GM21367 (cell line): ENCODE results near the gene PTGES.

ENCODE experiments used
- ATAC-seq: cut with Tn5 transposase; IDR thresholded peaks from one replicate; pipeline ENCODE4 v1.9.1; 2021; ENCODE audit not compliant: unreplicated experiment

The PTGES gene

GRCh38 chr9:129720865-129721545 lies 31.8 kb downstream of the PTGES start:
- no peak for ATAC-seq

- ATAC-seq: no peak
Measured at GRCh38 chr9:129720181-129720864, 32.5 kb downstream of the PTGES start.

GRCh38 chr9:129719135-129719534 lies 33.7 kb downstream of the PTGES start:
- no peak for ATAC-seq

GRCh38 chr9:129718647-129719046 lies 34.2 kb downstream of the PTGES start:
- no peak for ATAC-seq

GRCh38 chr9:129717991-129718390 lies 34.9 kb downstream of the PTGES start:
- no peak for ATAC-seq

- ATAC-seq: no peak
Measured at GRCh38 chr9:129716091-129716490, 36.8 kb downstream of the PTGES start.

- ATAC-seq: no peak
Measured at GRCh38 chr9:129714511-129715061, 38.3 kb downstream of the PTGES start.

- no peak for ATAC-seq
Measured at GRCh38 chr9:129713402-129713679, 39.5 kb downstream of the PTGES start.

GRCh38 chr9:129712634-129713401 lies 40.0 kb downstream of the PTGES start:
- no peak for ATAC-seq

- ATAC-seq: no peak
Measured at GRCh38 chr9:129710169-129710453, 42.7 kb downstream of the PTGES start.

- no peak for ATAC-seq
Measured at GRCh38 chr9:129709438-129710168, 43.2 kb downstream of the PTGES start.

GRCh38 chr9:129708793-129709192 lies 44.0 kb downstream of the PTGES start:
- no peak for ATAC-seq

GRCh38 chr9:129704807-129705206 lies 48.0 kb downstream of the PTGES start:
- ATAC-seq: no peak

- no peak for ATAC-seq
Measured at GRCh38 chr9:129703667-129704355, 49.0 kb downstream of the PTGES start.

- no peak for ATAC-seq
Measured at GRCh38 chr9:129702589-129703520, 50.0 kb downstream of the PTGES start.

GRCh38 chr9:129701549-129701948 lies 51.3 kb downstream of the PTGES start:
- no peak for ATAC-seq

GRCh38 chr9:129701054-129701453 lies 51.8 kb downstream of the PTGES start:
- ATAC-seq: no peak

- no peak for ATAC-seq
Measured at GRCh38 chr9:129698254-129698757, 54.5 kb downstream of the PTGES start.

GRCh38 chr9:129697656-129698253 lies 55.1 kb downstream of the PTGES start:
- ATAC-seq: no peak
